Glutamatergic neuron (in vitro differentiated cells): ENCODE results near the gene HHLA2. TPM values are rescaled to one million over a fixed set of nuclear protein-coding genes. Genes with fewer than 3 reads are reported as not detected.

Experiments
- DNase-seq: peaks from one replicate; pipeline ENCODE4 v3.0.0; 2022
- H3K27ac Mint-ChIP-seq: one replicate; pipeline ENCODE4 v1.8.0; 2020; ENCODE audit warnings: mild to moderate bottlenecking, mixed read lengths, inconsistent platforms; ENCODE audit not compliant: unreplicated experiment
- H3K27me3 Mint-ChIP-seq: one replicate; pipeline ENCODE4 v1.8.0; 2020; ENCODE audit warnings: mild to moderate bottlenecking, moderate library complexity, mixed read lengths, inconsistent platforms; ENCODE audit not compliant: unreplicated experiment
- H3K36me3 Mint-ChIP-seq: one replicate; pipeline ENCODE4 v1.8.0; 2020; ENCODE audit warnings: mild to moderate bottlenecking, mixed read lengths, inconsistent platforms; ENCODE audit not compliant: unreplicated experiment
- H3K4me1 Mint-ChIP-seq: one replicate; pipeline ENCODE4 v1.8.0; 2020; ENCODE audit warnings: mild to moderate bottlenecking, low read depth, mixed read lengths, inconsistent platforms; ENCODE audit not compliant: unreplicated experiment
- H3K4me3 Mint-ChIP-seq: one replicate; pipeline ENCODE4 v1.8.0; 2020; ENCODE audit warnings: mild to moderate bottlenecking, mixed read lengths, inconsistent platforms; ENCODE audit not compliant: unreplicated experiment
- H3K9me3 Mint-ChIP-seq: one replicate; pipeline ENCODE4 v1.8.0; 2020; ENCODE audit warnings: mild to moderate bottlenecking, moderate library complexity, mixed read lengths, inconsistent platforms; ENCODE audit not compliant: unreplicated experiment
- total RNA-seq: library from RNA; stranded (reverse); fragmentation: NEBNext Ultra II Directional; extraction: Animal tissue kit (Norgen Biotek cat#: 25700); gene quantifications from one replicate; pipeline ENCODE4 v1.2.1, GENCODE V29; 2021; ENCODE audit not compliant: unreplicated experiment
- TF ChIP-seq, protein P1 (sequence below): fragments of 200-600 bp; sonication (generic); IDR thresholded peaks from one replicate; pipeline ENCODE4 v1.5.0; 2021; ENCODE audit not compliant: partially characterized antibody, unreplicated experiment

HHLA2 gene
- total RNA-seq, 1 donor from 2014 or later = not detected

DNA sequence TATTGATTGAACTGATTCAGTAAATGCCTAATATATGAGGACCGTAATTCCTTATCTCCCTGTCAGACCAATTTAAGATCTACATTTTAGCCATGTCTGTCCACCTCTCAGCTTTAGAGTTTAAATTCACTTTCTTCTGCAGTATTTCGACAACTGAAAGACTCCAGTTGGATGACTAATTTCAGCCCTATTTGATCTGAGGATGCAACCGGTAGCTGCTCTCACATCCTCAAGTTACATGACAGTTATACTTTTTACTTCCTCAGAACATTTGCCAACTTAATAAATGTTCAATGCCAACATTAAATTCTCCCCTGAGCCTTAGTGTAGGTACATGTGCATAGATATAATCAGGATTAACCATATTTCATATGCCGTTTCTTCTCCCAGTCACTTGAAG, 2.5 kb upstream of the HHLA2 start:
- TF ChIP-seq, protein P1, sequence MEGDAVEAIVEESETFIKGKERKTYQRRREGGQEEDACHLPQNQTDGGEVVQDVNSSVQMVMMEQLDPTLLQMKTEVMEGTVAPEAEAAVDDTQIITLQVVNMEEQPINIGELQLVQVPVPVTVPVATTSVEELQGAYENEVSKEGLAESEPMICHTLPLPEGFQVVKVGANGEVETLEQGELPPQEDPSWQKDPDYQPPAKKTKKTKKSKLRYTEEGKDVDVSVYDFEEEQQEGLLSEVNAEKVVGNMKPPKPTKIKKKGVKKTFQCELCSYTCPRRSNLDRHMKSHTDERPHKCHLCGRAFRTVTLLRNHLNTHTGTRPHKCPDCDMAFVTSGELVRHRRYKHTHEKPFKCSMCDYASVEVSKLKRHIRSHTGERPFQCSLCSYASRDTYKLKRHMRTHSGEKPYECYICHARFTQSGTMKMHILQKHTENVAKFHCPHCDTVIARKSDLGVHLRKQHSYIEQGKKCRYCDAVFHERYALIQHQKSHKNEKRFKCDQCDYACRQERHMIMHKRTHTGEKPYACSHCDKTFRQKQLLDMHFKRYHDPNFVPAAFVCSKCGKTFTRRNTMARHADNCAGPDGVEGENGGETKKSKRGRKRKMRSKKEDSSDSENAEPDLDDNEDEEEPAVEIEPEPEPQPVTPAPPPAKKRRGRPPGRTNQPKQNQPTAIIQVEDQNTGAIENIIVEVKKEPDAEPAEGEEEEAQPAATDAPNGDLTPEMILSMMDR = no peak
- Mint-ChIP-seq H3K27ac (no peak overlapping the region), H3K4me1 (no peaks in the 10 kb centered on the region), H3K4me3 (no peak overlapping the region), H3K9me3 (peaks cover 2% of the 10 kb centered on the region), H3K36me3 (no peaks in the 10 kb centered on the region), H3K27me3 (peaks cover 2% of the 10 kb centered on the region)
- no peak for DNase-seq

DNA sequence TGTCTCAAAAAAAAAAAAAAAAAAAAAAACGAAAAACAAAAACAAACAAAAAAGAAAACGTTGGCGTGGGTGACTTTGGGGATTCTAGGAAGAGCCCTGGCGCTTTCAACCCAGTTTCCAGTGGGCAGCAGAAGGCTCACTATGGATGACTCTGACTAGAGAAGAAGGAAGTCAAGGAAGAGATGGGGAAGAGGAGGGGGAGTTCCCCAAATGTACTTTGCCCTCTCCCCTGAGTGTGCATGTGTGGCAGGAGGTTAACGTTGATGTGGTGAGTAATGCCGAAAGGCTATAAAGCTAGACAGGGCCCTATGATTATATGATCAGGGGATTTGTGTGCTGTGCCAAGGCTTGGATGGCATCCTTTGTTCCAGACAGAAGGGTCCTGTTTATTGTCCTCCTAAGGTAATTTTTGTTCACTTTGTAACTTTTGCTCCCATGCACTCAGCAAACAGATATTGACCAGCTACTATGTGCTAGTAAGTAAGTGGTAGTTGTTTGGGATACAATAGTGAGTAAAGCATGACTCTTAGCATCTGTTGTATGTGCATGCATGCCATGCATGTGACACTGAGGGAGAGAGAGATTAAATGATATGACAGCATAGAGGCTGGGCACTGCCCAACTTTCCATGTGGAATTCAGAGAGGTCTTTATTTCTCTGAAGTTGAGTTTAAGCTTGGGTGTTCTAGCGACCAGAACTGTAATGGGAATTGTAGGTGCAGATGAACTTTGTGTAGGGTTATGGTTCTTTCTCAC, 750 bp upstream of the HHLA2 start:
- H3K27me3 Mint-ChIP-seq = peaks cover 2% of the 10 kb centered on the region

DNA sequence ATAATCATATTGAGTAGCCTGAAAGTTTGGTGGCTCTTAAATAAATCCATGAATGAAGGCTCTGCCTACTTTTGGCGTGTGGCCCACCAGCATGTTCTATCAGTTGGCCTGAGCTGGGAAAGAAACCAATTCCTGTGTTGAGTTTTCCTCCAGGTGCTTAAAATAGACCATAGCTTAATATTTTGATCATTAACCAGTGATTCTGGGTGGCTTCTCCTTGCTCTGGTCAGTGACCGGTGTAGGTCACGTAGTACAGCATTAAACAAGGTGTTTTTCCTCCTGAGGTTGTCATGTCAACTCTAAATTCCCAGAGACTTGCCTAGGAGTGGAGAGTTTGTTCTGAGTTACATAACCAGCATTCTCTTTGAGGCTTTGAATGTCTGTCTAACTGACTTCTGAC, 1.3 kb downstream of the HHLA2 start:
- H3K27me3 Mint-ChIP-seq = no peaks in the 10 kb centered on the region
- H3K4me1 Mint-ChIP-seq = no peaks in the 10 kb centered on the region
- DNase-seq = no peak
- H3K27ac Mint-ChIP-seq = no peak overlapping the region
- no peaks in the 10 kb centered on the region for H3K36me3 Mint-ChIP-seq
- H3K4me3 Mint-ChIP-seq = no peak overlapping the region
- TF ChIP-seq, protein P1 = no peak
- no peaks in the 10 kb centered on the region for H3K9me3 Mint-ChIP-seq

More for the DNA sequence above, 750 bp upstream of the HHLA2 start:
- no peak overlapping the region for H3K27ac Mint-ChIP-seq
- TF ChIP-seq, protein P1 = no peak
- H3K9me3 Mint-ChIP-seq = peaks cover 2% of the 10 kb centered on the region
- DNase-seq = no peak
- no peaks in the 10 kb centered on the region for H3K36me3 Mint-ChIP-seq
- no peaks in the 10 kb centered on the region for H3K4me1 Mint-ChIP-seq
- H3K4me3 Mint-ChIP-seq = no peak overlapping the region

DNA sequence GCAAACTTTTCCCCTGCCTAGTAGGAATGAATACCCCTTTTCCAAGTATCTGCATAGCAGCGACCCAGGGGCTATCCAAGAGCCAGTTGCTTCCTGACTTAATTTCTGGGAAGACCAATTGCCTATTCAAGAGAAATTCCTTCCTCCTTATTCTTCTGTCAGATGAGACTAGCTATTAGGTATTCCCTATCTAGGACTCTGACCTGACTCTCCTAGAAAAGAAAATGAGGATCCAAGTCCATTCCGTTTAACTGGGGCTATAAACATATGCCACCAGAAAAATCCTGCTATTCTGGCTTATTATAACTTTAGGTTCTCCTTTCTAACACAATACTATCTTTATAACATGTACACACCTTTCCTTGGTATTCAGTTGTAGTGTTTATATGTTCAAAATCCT, 1.7 kb downstream of the HHLA2 start:
- H3K4me1 Mint-ChIP-seq = no peaks in the 10 kb centered on the region

More for the DNA sequence above, 1.7 kb downstream of the HHLA2 start:
- Mint-ChIP-seq H3K27me3 (no peaks in the 10 kb centered on the region), H3K4me3 (no peak overlapping the region), H3K36me3 (no peaks in the 10 kb centered on the region), H3K27ac (no peak overlapping the region), H3K9me3 (no peaks in the 10 kb centered on the region)
- DNase-seq = no peak
- TF ChIP-seq, protein P1 = no peak
